Uterus (tissue), 4 donors: ENCODE data around the gene JPH2. TPM values are rescaled to one million over a fixed set of nuclear protein-coding genes. Genes with fewer than 3 reads are reported as not detected.

ENCODE experiments used
- DNase-seq, 2 donors: peaks; one replicate each; pipeline ENCODE4 v3.0.0-alpha.2; 2019 to 2020
- H3K27ac ChIP-seq, 2 donors: fragments of 200-600 bp; sonication (generic); 1 replicate in 1 of 2; 2 replicates in 1 of 2; pipeline ENCODE4 v1.5.1; 2016 to 2018
- H3K27me3 ChIP-seq, 2 donors: fragments of 200-600 bp; sonication (generic); one replicate each; pipeline ENCODE4 v1.5.1; 2018 to 2019; ENCODE audit warnings: control low read depth in 1 of 2
- H3K36me3 ChIP-seq, 2 donors: fragments of 200-600 bp; sonication (generic); one replicate each; pipeline ENCODE4 v1.5.1; 2019; ENCODE audit warnings: control low read depth in 1 of 2
- H3K4me1 ChIP-seq, 2 donors: fragments of 200-600 bp; sonication (generic); one replicate each; pipeline ENCODE4 v1.5.1; 2018 to 2019; ENCODE audit warnings: control low read depth in 1 of 2
- H3K4me3 ChIP-seq, 2 donors: fragments of 200-600 bp; sonication (generic); 1 replicate in 1 of 2; 2 replicates in 1 of 2; pipeline ENCODE4 v1.5.1; 2018 to 2019; ENCODE audit warnings: mild to moderate bottlenecking in 1 of 2
- H3K9me3 ChIP-seq, 2 donors: fragments of 200-600 bp; sonication (generic); one replicate each; pipeline ENCODE4 v1.5.1; 2019; ENCODE audit warnings: control low read depth in 1 of 2
- CTCF ChIP-seq, 4 experiments: fragments of 200-600 bp in 2 of 4; fragments of 450-650 bp in 2 of 4; sonication (generic) in 2 of 4; IDR thresholded peaks; one replicate each; pipeline ENCODE4 v1.5.1; 2016 to 2019; ENCODE audit warnings: antibody characterized with exemption in 4 of 4, mild to moderate bottlenecking in 2 of 4, moderate library complexity in 1 of 4
- POLR2A ChIP-seq, 2 donors: fragments of 450-650 bp; IDR thresholded peaks; one replicate each; pipeline ENCODE4 v1.6.1; 2016; ENCODE audit warnings: antibody characterized with exemption in 2 of 2, mild to moderate bottlenecking in 1 of 2, moderate library complexity in 1 of 2
- intact Hi-C: fragments of 100-400 bp; cut with DNase I; formaldehyde crosslinking; loops from one replicate; pipeline ENCODE4 v1.15.1; 2023; ENCODE audit warnings: low total_unique reads
- total RNA-seq, 4 donors: library from RNA; depleted of rRNA in 3 of 4; stranded (reverse); fragments of >200 nt in 3 of 4; gene quantifications; one replicate each; pipeline versions ENCODE4 v1.1.0 to v1.2.4, GENCODE V29; 2014 to 2023
- donor health status: DM: yes; HTN: yes; CAD: no.

JPH2 gene
- total RNA-seq, 4 donors from 2014 or later = 17.6 to 133 (median 61.2) TPM

DNA sequence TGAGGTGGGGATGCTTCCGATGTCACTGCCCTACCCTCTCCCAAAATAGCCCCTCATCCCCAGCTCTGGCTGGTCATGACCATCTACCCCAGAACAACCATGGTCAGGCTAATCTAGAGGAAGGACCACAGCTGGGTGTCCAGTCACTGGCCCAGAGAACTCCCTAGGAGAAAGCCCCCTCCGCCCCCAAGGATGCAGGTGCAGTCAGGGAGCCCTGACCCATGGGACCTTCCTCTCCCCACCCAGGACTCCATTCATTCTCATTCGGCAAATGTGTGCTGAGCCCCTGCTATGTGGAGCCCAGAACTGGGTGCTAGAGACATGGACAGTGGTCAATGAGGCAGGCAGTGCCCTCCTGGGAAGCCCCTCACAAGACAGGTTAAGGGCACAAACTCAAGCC lies 60.5 kb downstream of the JPH2 start:
- intact Hi-C loops = no loop called here
- H3K9me3 ChIP-seq = no peaks in the 10 kb centered on the region
- peak in 1 of 2 donors; percentile 3 for DNase-seq
- no peak overlapping the region for H3K27ac ChIP-seq
- H3K36me3 ChIP-seq = no peaks in the 10 kb centered on the region
- H3K27me3 ChIP-seq = no peaks in the 10 kb centered on the region
- no peak overlapping the region for H3K4me3 ChIP-seq
- no peak for TF ChIP-seq CTCF (IDR thresholded peaks at IDR 0.05)
- TF ChIP-seq POLR2A (IDR thresholded peaks at IDR 0.05) = no peak
- H3K4me1 ChIP-seq = peaks cover 0 to 5% of the 10 kb centered on the region in 2 donors

- H3K27me3 ChIP-seq = no peaks in the 10 kb centered on the region
- no peak for DNase-seq
- peak overlapping the region in 1 of 2 donors; percentile 31 for H3K27ac ChIP-seq
- TF ChIP-seq CTCF (IDR thresholded peaks at IDR 0.05) (no peak), POLR2A (IDR thresholded peaks at IDR 0.05) (no peak)
- H3K4me3 ChIP-seq = no peak overlapping the region
- no peaks in the 10 kb centered on the region for H3K36me3 ChIP-seq
- H3K9me3 ChIP-seq = no peaks in the 10 kb centered on the region
- H3K4me1 ChIP-seq = peaks cover 0 to 5% of the 10 kb centered on the region in 2 donors
- intact Hi-C loops = no loop called here
These were observed 61.5 kb downstream of the JPH2 start for GRCh38 chr20:44125332-44126127.

DNA sequence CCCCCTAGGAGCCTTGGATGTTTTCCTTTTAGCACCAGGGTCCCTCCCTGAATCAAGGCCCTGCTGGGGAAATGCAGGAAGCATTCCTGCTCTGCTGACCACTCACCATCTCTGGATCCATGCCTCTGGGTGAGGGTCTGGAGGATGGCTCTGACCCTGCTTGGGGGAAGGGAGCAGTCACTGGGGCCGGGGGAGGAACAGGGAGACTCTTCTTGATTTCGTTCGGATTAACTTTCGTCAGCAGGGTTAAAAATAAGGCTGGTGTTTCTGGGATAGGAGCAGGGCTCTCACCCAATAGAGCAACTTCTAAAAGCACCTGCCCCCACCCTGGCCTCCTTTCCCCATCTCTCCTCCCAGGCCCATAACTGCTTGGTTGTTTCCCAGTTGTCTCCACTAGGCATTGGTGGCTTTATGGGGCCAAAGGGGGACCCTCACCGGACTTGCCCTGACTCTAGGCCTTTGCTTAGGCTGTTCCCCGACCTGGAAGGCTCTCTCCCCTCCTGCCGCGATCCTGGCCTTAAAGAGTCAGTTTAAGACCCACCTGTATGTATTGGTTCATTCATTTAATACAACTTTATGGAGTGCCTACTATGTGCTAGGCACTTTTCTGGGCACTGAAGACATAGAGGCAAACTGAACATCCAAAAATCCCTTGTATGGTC lies 63.0 kb downstream of the JPH2 start:
- no peak overlapping the region for H3K4me3 ChIP-seq
- no peak for TF ChIP-seq POLR2A (IDR thresholded peaks at IDR 0.05)
- no peak for TF ChIP-seq CTCF (IDR thresholded peaks at IDR 0.05)
- no peaks in the 10 kb centered on the region for H3K27me3 ChIP-seq
- H3K9me3 ChIP-seq = no peaks in the 10 kb centered on the region
- peak in 1 of 2 donors; percentile 13 for DNase-seq
- intact Hi-C loops = no loop called here
- no peaks in the 10 kb centered on the region for H3K36me3 ChIP-seq
- H3K4me1 ChIP-seq = peaks cover 0 to 5% of the 10 kb centered on the region in 2 donors
- H3K27ac ChIP-seq = peak overlapping the region; percentile 76 to 79

DNA sequence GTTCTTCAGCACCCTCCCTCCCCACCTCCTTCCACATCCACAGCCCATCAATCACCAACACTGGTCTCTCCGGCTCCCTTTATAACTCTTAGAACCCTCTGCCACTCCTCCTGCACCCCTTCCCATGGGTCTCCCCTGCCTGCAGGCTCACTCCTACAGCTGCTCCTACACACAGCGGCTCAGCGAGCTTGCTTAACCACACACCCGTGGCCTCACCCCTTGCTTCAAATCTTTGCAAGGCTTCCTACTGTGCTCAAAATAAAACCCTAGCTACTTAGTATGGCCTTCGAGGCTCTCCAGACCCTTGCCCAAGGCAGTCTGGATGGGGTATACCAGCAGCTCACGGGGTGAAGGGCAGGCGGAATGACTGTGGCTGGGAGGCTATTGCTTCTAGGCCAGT lies 63.7 kb downstream of the JPH2 start:
- no peak for TF ChIP-seq POLR2A (IDR thresholded peaks at IDR 0.05)
- no peak for TF ChIP-seq CTCF (IDR thresholded peaks at IDR 0.05)
- Histone ChIP-seq H3K27me3 (no peaks in the 10 kb centered on the region), H3K4me3 (no peak overlapping the region), H3K9me3 (no peaks in the 10 kb centered on the region), H3K4me1 (peaks cover 0 to 5% of the 10 kb centered on the region in 2 donors), H3K27ac (peak overlapping the region; percentile 76 to 79), H3K36me3 (no peaks in the 10 kb centered on the region)
- intact Hi-C loops = no loop called here
- DNase-seq = no peak
